GM21619 (cell line): ENCODE measurements around the gene CT47C1.

ENCODE experiments used
- ATAC-seq: cut with Tn5 transposase; IDR thresholded peaks from one replicate; pipeline ENCODE4 v1.9.1; 2021; ENCODE audit not compliant: unreplicated experiment

CT47C1 gene

GRCh38 chrX:119073200-119073905 is 560 bp downstream of the CT47C1 start:
- no peak for ATAC-seq

- no peak for ATAC-seq
Observed at GRCh38 chrX:119073911-119074310, 1.1 kb downstream of the CT47C1 start.

GRCh38 chrX:119075270-119076025 is 2.7 kb downstream of the CT47C1 start:
- ATAC-seq: no peak

GRCh38 chrX:119082278-119082677 is 9.5 kb downstream of the CT47C1 start:
- no peak for ATAC-seq

- ATAC-seq: no peak
Observed at GRCh38 chrX:119084766-119085165, 12.0 kb downstream of the CT47C1 start.

- ATAC-seq: no peak
Observed at GRCh38 chrX:119087121-119087520, 14.3 kb downstream of the CT47C1 start.

- ATAC-seq: no peak
Observed at GRCh38 chrX:119089619-119090018, 16.8 kb downstream of the CT47C1 start.

- ATAC-seq: no peak
Observed at GRCh38 chrX:119090627-119091026, 17.8 kb downstream of the CT47C1 start.

- no peak for ATAC-seq
Observed at GRCh38 chrX:119093991-119094735, 21.4 kb downstream of the CT47C1 start.

- no peak for ATAC-seq
Observed at GRCh38 chrX:119094819-119095218, 22.0 kb downstream of the CT47C1 start.

- no peak for ATAC-seq
Observed at GRCh38 chrX:119095936-119096335, 23.1 kb downstream of the CT47C1 start.

GRCh38 chrX:119101168-119101567 is 28.4 kb downstream of the CT47C1 start:
- no peak for ATAC-seq

GRCh38 chrX:119105826-119106225 is 33.0 kb downstream of the CT47C1 start:
- ATAC-seq: no peak

GRCh38 chrX:119107206-119107605 is 34.4 kb downstream of the CT47C1 start:
- ATAC-seq: no peak

- peak; percentile 82 for ATAC-seq
Observed at GRCh38 chrX:119118780-119119395, 46.1 kb downstream of the CT47C1 start.

GRCh38 chrX:119121341-119121740 is 48.5 kb downstream of the CT47C1 start:
- no peak for ATAC-seq
